IPS-18c (cell line): ENCODE measurements around the gene TMEM250.
"Not testable (repeated sequence)": the region's sequence is repeated elsewhere in the genome, so short reads cannot be mapped to it uniquely, and the experiment has no call there.

Experiments
- H3K4me3 ChIP-seq: 2 replicates; pipeline ENCODE4 v1.7.0; 2013; ENCODE audit warnings: low read depth, mild to moderate bottlenecking, low read length, moderate library complexity; ENCODE audit not compliant: insufficient read depth
- H3K9me3 ChIP-seq: one replicate; pipeline ENCODE4 v1.6.1; 2013; ENCODE audit warnings: mild to moderate bottlenecking, low read length, moderate library complexity; ENCODE audit not compliant: control insufficient read depth, insufficient read depth

Gene TMEM250

GRCh38 chr9:136118320-136119060 lies at the start of gene TMEM250:
Gene TMEM250, minus strand, starts transcription at chr9:136118875. Its CDS starts 1,975 bp downstream, at chr9:136116900.
- Histone ChIP-seq H3K4me3 (peak within 1 kb of the TSS; percentile 77), H3K9me3 (no peaks in the 10 kb centered on the region)

- no peaks in the 10 kb centered on the region for H3K9me3 ChIP-seq
- H3K4me3 ChIP-seq = no peak overlapping the region
These were observed 44.7 kb upstream of the TMEM250 start for GRCh38 chr9:136163248-136163850.

- Histone ChIP-seq H3K4me3 (no peak overlapping the region), H3K9me3 (no peaks in the 10 kb centered on the region)
These were observed 42.4 kb upstream of the TMEM250 start for GRCh38 chr9:136160995-136161610.

GRCh38 chr9:136160381-136160841 lies 41.7 kb upstream of the TMEM250 start:
- H3K4me3 ChIP-seq = no peak overlapping the region

GRCh38 chr9:136159851-136160250 lies 41.2 kb upstream of the TMEM250 start:
- H3K4me3 ChIP-seq = no peak overlapping the region
- no peaks in the 10 kb centered on the region for H3K9me3 ChIP-seq

More at GRCh38 chr9:136160381-136160841, 41.7 kb upstream of the TMEM250 start:
- H3K9me3 ChIP-seq = no peaks in the 10 kb centered on the region

GRCh38 chr9:136157477-136158265 lies 39.0 kb upstream of the TMEM250 start:
- no peaks in the 10 kb centered on the region for H3K9me3 ChIP-seq
- no peak overlapping the region for H3K4me3 ChIP-seq

GRCh38 chr9:136156209-136157120 lies 37.8 kb upstream of the TMEM250 start:
- H3K4me3 ChIP-seq = no peak overlapping the region
- no peaks in the 10 kb centered on the region for H3K9me3 ChIP-seq

GRCh38 chr9:136155576-136155975 lies 36.9 kb upstream of the TMEM250 start:
- H3K9me3 ChIP-seq = no peaks in the 10 kb centered on the region
- H3K4me3 ChIP-seq = no peak overlapping the region

GRCh38 chr9:136154943-136155342 lies 36.3 kb upstream of the TMEM250 start:
- H3K9me3 ChIP-seq = no peaks in the 10 kb centered on the region

GRCh38 chr9:136153381-136154065 lies 34.8 kb upstream of the TMEM250 start:
- Histone ChIP-seq H3K4me3 (no peak overlapping the region), H3K9me3 (no peaks in the 10 kb centered on the region)

More at GRCh38 chr9:136154943-136155342, 36.3 kb upstream of the TMEM250 start:
- H3K4me3 ChIP-seq = no peak overlapping the region

- no peak overlapping the region for H3K4me3 ChIP-seq
- H3K9me3 ChIP-seq = no peaks in the 10 kb centered on the region
These were observed 34.3 kb upstream of the TMEM250 start for GRCh38 chr9:136152931-136153330.

GRCh38 chr9:136152543-136152866 lies 33.8 kb upstream of the TMEM250 start:
- Histone ChIP-seq H3K4me3 (no peak overlapping the region), H3K9me3 (no peaks in the 10 kb centered on the region)

- no peaks in the 10 kb centered on the region for H3K9me3 ChIP-seq
- no peak overlapping the region for H3K4me3 ChIP-seq
These were observed 33.3 kb upstream of the TMEM250 start for GRCh38 chr9:136151848-136152542.

GRCh38 chr9:136151214-136151804 lies 32.6 kb upstream of the TMEM250 start:
- Histone ChIP-seq H3K4me3 (peak overlapping the region; percentile 20; the same call in 1 of the 2 replicates), H3K9me3 (peaks cover 1% of the 10 kb centered on the region)

- H3K9me3 ChIP-seq, H3K4me3 ChIP-seq: not testable (repeated sequence)
These were observed 32.1 kb upstream of the TMEM250 start for GRCh38 chr9:136150664-136151213.
